Nephron (organoid): ENCODE measurements around the gene C5orf24.

Source experiments
- H3K27ac Mint-ChIP-seq, 3 experiments: 2 replicates each; pipeline ENCODE4 v1.8.0; 2020; ENCODE audit warnings: mixed read lengths in 3 of 3, mild to moderate bottlenecking in 2 of 3, moderate library complexity in 1 of 3
- H3K27me3 Mint-ChIP-seq: 2 replicates; pipeline ENCODE4 v1.8.0; 2021; ENCODE audit warnings: low read depth, mild to moderate bottlenecking, moderate library complexity, mixed read lengths
- H3K36me3 Mint-ChIP-seq: 2 replicates; pipeline ENCODE4 v1.8.0; 2020; ENCODE audit warnings: low read depth, mixed read lengths
- H3K4me1 Mint-ChIP-seq: 2 replicates; pipeline ENCODE4 v1.8.0; 2020; ENCODE audit warnings: mixed read lengths
- H3K4me3 Mint-ChIP-seq, 3 experiments: 2 replicates each; pipeline ENCODE4 v1.8.0; 2020; ENCODE audit warnings: mild to moderate bottlenecking in 3 of 3, mixed read lengths in 3 of 3, moderate library complexity in 2 of 3
- H3K9me3 Mint-ChIP-seq: 2 replicates; pipeline ENCODE4 v1.8.0; 2020; ENCODE audit warnings: mixed read lengths
- TF ChIP-seq, protein P1 (sequence below), 3 experiments: fragments of 200-600 bp; sonication (generic); IDR thresholded peaks; one replicate each; pipeline ENCODE4 v1.5.0; 2021; ENCODE audit warnings: antibody characterized with exemption in 3 of 3; ENCODE audit not compliant: unreplicated experiment in 3 of 3

C5orf24 gene

DNA sequence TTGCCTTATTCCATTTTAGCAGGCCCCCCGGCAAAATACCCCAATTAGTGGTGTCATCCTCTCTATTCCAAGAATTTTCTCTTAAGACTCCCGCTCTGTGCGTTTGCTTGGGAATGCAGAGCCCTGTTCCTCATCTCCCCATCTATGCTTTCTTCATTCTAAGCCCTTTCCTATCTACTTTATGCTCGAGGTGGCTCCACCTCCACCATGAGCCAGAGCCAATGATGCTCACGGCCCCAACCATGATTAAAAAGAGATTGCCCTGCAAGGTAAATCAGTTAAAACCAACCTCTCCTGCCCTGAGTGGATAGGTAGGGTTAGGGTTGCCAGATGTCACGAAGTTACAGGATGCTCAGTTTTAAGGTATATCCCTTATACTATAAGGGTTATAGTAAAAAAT, 27.7 kb downstream of the C5orf24 start:
- TF ChIP-seq, protein P1, sequence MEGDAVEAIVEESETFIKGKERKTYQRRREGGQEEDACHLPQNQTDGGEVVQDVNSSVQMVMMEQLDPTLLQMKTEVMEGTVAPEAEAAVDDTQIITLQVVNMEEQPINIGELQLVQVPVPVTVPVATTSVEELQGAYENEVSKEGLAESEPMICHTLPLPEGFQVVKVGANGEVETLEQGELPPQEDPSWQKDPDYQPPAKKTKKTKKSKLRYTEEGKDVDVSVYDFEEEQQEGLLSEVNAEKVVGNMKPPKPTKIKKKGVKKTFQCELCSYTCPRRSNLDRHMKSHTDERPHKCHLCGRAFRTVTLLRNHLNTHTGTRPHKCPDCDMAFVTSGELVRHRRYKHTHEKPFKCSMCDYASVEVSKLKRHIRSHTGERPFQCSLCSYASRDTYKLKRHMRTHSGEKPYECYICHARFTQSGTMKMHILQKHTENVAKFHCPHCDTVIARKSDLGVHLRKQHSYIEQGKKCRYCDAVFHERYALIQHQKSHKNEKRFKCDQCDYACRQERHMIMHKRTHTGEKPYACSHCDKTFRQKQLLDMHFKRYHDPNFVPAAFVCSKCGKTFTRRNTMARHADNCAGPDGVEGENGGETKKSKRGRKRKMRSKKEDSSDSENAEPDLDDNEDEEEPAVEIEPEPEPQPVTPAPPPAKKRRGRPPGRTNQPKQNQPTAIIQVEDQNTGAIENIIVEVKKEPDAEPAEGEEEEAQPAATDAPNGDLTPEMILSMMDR (IDR thresholded peaks at IDR 0.05; ENCODE audit: unreplicated experiment in 3 of 3), result no peak
- H3K27ac Mint-ChIP-seq, result peak overlapping the region; percentile 99 to 100 (median 99)
- peaks cover 17% of the 10 kb centered on the region for H3K4me1 Mint-ChIP-seq
- H3K4me3 Mint-ChIP-seq, result peak overlapping the region; percentile 95 to 99 (median 98)
- no peaks in the 10 kb centered on the region for H3K9me3 Mint-ChIP-seq
- peaks cover 11% of the 10 kb centered on the region for H3K36me3 Mint-ChIP-seq
- no peaks in the 10 kb centered on the region for H3K27me3 Mint-ChIP-seq

DNA sequence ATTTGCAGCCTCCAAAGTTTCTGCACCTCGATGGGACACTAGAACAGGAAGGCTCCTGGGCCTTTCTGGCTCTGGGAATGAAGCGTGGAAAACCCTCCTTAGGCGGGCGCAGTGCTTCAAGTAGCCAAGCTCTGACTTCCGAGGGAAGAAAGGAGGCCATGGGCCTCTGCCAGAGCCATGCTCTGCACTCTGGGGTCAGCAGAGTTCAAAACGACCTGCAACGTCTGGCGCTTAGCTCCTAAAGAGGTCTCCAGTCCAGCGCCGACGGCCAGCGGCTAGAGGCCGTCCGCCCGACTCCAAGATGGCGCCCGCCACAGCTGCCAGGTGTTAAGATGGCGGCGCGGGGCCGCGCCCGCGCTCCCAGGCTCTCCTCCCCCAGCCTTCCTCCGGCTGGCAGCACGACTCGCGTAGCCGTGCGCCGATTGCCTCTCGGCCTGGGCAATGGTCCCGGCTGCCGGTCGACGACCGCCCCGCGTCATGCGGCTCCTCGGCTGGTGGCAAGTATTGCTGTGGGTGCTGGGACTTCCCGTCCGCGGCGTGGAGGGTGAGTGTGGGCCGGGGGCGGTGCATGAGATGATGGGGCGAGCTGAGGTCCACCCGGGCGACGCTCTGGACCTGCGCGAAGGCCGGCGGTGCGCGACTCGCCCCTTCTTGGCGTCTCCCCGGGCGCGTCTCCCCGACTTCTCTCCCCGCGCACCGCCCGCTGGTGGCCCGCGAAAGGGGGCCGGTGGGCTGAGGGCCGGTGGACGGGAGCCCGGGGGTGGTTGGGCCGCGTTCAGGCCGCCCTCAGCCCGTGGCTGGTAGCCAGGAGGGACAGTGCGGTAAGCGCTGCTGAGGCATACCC, 28.4 kb downstream of the C5orf24 start, which contains the start of gene TXNDC15:
TSS of gene TXNDC15 (plus strand) at position 385 of the 844 bp plus-strand sequence. CDS start at position 442, 57 bp downstream.
- Mint-ChIP-seq H3K4me1 (peaks cover 19% of the 10 kb centered on the region), H3K36me3 (peaks cover 14% of the 10 kb centered on the region), H3K27me3 (no peaks in the 10 kb centered on the region), H3K4me3 (peak within 1 kb of the TSS; percentile 95 to 99 (median 98)), H3K9me3 (no peaks in the 10 kb centered on the region), H3K27ac (peak within 1 kb of the TSS; percentile 99 to 100 (median 99))
- TF ChIP-seq, protein P1 (IDR thresholded peaks at IDR 0.05; ENCODE audit: unreplicated experiment in 3 of 3), result no peak

DNA sequence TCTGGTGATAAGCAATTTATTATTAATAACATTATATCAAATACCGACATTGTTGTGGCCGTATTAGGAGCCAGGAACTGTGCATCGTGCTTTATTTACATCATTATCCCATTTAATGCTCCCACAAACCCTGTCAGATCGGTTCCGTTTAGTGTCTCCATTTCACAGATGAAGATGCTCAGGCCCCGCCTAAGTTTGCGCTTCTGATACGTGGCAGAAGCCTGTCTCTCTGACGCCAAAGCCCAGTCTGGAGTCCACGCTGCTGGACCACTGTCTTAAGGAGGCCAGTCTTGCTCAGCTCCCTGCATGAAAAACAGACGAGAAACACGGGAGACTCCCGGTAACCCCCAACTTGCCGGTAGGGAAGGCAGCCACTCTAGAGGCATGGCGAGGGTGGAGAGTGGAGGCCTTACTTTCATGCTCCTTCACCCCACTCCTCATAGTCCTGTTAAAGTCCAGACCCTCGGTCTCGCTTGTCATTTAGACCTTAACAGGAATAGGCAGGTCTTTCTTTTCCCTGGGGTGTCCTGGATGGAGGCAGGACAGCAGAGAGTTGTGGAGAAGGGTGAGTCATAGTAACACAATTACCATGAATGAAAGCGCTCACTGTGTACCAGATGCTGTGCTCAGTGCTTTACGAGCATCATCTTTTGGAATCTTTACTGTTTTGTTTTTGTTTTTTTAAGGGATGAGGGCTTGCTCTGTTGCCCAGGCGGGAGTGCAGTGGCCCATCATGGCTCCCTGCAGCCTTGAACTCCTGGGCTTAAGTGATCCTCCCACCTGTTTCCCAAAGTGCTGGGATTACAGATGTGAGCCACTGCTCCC, 29.3 kb downstream of the C5orf24 start:
- Mint-ChIP-seq H3K36me3 (peaks cover 18% of the 10 kb centered on the region), H3K4me3 (peak overlapping the region; percentile 95 to 99 (median 98)), H3K9me3 (no peaks in the 10 kb centered on the region), H3K27ac (peak overlapping the region; percentile 99 to 100 (median 99)), H3K4me1 (peaks cover 21% of the 10 kb centered on the region), H3K27me3 (no peaks in the 10 kb centered on the region)
- TF ChIP-seq, protein P1 (IDR thresholded peaks at IDR 0.05; ENCODE audit: unreplicated experiment in 3 of 3), result no peak

DNA sequence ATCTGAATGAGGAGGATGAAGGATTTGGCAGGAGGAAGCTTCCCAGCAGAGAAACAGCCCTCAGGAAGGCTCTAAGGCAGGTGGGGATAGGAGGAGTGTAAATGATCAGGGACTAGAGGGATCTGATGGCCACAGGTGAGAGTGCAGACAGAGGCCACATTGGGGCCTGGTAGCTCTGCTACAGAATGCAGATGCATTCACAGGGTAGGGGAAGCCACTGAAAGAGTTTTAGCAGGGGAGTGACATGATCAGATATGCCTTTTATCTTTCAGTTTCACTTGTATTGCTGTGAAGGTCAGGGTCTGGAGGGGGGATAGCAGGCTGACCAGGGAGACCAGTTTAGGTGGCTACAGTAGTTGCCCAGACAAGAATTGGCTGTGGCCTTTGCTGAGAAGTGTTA, 31.4 kb downstream of the C5orf24 start:
- peaks cover 21% of the 10 kb centered on the region for H3K4me1 Mint-ChIP-seq
- no peak overlapping the region for H3K27ac Mint-ChIP-seq
- H3K36me3 Mint-ChIP-seq, result peaks cover 23% of the 10 kb centered on the region
- peak overlapping the region in 2 of 3 experiments; percentile 38 to 56 for H3K4me3 Mint-ChIP-seq
- no peaks in the 10 kb centered on the region for H3K27me3 Mint-ChIP-seq
- TF ChIP-seq, protein P1 (IDR thresholded peaks at IDR 0.05; ENCODE audit: unreplicated experiment in 3 of 3), result no peak
- no peaks in the 10 kb centered on the region for H3K9me3 Mint-ChIP-seq

DNA sequence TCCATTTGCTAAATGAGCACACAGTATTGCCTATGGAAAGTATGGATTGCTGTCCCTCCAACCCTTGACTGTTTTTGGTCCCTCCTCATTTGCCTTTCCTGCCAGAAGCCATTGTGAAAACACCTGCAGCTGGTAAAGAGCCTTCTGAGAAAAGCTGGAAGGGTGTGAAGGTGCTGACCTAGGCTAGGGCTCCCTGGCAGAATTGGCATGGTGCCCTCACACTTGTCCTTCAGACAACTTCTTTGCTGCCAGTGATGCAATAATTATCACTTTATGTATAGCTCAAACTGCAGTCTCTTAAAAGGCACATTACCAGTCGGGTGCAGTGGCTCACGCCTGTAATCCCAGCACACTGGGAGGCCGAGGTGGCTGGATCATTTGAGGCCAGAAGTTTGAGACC, 32.6 kb downstream of the C5orf24 start:
- Mint-ChIP-seq H3K4me1 (peaks cover 21% of the 10 kb centered on the region), H3K27ac (peak overlapping the region in 1 of 3 experiments; percentile 28), H3K4me3 (peak overlapping the region; percentile 41 to 56 (median 54)), H3K9me3 (no peaks in the 10 kb centered on the region), H3K27me3 (no peaks in the 10 kb centered on the region), H3K36me3 (peaks cover 26% of the 10 kb centered on the region)
- TF ChIP-seq, protein P1 (IDR thresholded peaks at IDR 0.05; ENCODE audit: unreplicated experiment in 3 of 3), result no peak
